PC-9 (cell line): ENCODE data around the gene HTRA2.

ENCODE experiments used
- CTCF ChIP-seq: fragments of 200-600 bp; sonication (generic); conservative IDR thresholded peaks from 2 replicates; pipeline ENCODE4 v1.6.1; 2017; ENCODE audit warnings: mixed run types, antibody characterized with exemption, mild to moderate bottlenecking, moderate library complexity
- EZH2 ChIP-seq: fragments of 200-600 bp; sonication (generic); IDR thresholded peaks from 2 replicates; pipeline ENCODE4 v1.8.0; 2017; ENCODE audit warnings: antibody characterized with exemption, low read depth

- TF ChIP-seq CTCF: no peak
- no peak for TF ChIP-seq EZH2
Observed at GRCh38 chr2:74511104-74511989, 18.4 kb upstream of the HTRA2 start.
